Measurements from ENCODE around the gene HIBCH.

DNA sequence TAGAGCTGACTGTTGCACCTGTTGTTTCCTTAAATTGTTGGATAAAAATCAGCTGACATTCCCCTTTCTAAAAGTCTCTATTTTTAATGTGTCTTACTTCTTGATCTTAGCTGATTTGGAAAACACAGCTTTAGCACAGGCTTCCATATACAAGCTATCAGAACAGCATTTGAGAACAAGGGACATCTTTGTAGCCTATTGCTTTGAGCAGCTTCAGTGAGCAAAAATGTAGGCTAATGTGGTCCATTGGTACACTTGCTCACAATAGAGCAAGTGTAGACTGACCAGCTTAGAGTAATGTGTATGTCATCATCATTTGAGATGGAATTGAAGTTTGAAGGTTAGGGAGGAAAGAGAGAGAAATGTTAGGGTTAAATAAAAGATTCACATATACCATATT lies 30.7 kb upstream of the HIBCH start:
- TF ChIP-seq, protein P1, sequence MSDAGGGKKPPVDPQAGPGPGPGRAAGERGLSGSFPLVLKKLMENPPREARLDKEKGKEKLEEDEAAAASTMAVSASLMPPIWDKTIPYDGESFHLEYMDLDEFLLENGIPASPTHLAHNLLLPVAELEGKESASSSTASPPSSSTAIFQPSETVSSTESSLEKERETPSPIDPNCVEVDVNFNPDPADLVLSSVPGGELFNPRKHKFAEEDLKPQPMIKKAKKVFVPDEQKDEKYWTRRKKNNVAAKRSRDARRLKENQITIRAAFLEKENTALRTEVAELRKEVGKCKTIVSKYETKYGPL (CRISPR knock-in tag; IDR thresholded peaks at IDR 0.05), result no peak
- TF ChIP-seq MAZ (IDR thresholded peaks at IDR 0.05; ENCODE audit: borderline replicate concordance, low read depth, low read length) (no peak), MAZ (CRISPR knock-in tag; IDR thresholded peaks at IDR 0.05; ENCODE audit: low read depth) (no peak), KLF16 (CRISPR knock-in tag; IDR thresholded peaks at IDR 0.05) (no peak), NR2F2 (IDR thresholded peaks at IDR 0.05; ENCODE audit: borderline replicate concordance, low read depth) (no peak), ETV6 (CRISPR knock-in tag; conservative IDR thresholded peaks at IDR 0.05) (no peak), POLR2A (IDR thresholded peaks at IDR 0.05; ENCODE audit: insufficient read depth in 1 of 2, low read depth in 2 of 2, low read length in 2 of 2) (no peak), WIZ (CRISPR knock-in tag; IDR thresholded peaks at IDR 0.05) (no peak), ZFP82 (CRISPR knock-in tag; IDR thresholded peaks at IDR 0.05; ENCODE audit: borderline replicate concordance) (no peak), ZNF431 (CRISPR knock-in tag; IDR thresholded peaks at IDR 0.05; ENCODE audit: borderline replicate concordance, low read depth) (no peak), GLI4 (CRISPR knock-in tag; IDR thresholded peaks at IDR 0.05; ENCODE audit: borderline replicate concordance) (no peak)
- TF ChIP-seq, protein P2, sequence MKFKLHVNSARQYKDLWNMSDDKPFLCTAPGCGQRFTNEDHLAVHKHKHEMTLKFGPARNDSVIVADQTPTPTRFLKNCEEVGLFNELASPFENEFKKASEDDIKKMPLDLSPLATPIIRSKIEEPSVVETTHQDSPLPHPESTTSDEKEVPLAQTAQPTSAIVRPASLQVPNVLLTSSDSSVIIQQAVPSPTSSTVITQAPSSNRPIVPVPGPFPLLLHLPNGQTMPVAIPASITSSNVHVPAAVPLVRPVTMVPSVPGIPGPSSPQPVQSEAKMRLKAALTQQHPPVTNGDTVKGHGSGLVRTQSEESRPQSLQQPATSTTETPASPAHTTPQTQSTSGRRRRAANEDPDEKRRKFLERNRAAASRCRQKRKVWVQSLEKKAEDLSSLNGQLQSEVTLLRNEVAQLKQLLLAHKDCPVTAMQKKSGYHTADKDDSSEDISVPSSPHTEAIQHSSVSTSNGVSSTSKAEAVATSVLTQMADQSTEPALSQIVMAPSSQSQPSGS (CRISPR knock-in tag; IDR thresholded peaks at IDR 0.05), result no peak
- TF ChIP-seq, protein P3, sequence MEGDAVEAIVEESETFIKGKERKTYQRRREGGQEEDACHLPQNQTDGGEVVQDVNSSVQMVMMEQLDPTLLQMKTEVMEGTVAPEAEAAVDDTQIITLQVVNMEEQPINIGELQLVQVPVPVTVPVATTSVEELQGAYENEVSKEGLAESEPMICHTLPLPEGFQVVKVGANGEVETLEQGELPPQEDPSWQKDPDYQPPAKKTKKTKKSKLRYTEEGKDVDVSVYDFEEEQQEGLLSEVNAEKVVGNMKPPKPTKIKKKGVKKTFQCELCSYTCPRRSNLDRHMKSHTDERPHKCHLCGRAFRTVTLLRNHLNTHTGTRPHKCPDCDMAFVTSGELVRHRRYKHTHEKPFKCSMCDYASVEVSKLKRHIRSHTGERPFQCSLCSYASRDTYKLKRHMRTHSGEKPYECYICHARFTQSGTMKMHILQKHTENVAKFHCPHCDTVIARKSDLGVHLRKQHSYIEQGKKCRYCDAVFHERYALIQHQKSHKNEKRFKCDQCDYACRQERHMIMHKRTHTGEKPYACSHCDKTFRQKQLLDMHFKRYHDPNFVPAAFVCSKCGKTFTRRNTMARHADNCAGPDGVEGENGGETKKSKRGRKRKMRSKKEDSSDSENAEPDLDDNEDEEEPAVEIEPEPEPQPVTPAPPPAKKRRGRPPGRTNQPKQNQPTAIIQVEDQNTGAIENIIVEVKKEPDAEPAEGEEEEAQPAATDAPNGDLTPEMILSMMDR (CRISPR knock-in tag; IDR thresholded peaks at IDR 0.05), result no peak
